HuH-7 (cell line): ENCODE measurements around the gene WIPF3.

Source experiments
- DNase-seq: peaks from one replicate; pipeline ENCODE4 v3.0.0; 2011; ENCODE audit warnings: low spot score

The WIPF3 gene

DNA sequence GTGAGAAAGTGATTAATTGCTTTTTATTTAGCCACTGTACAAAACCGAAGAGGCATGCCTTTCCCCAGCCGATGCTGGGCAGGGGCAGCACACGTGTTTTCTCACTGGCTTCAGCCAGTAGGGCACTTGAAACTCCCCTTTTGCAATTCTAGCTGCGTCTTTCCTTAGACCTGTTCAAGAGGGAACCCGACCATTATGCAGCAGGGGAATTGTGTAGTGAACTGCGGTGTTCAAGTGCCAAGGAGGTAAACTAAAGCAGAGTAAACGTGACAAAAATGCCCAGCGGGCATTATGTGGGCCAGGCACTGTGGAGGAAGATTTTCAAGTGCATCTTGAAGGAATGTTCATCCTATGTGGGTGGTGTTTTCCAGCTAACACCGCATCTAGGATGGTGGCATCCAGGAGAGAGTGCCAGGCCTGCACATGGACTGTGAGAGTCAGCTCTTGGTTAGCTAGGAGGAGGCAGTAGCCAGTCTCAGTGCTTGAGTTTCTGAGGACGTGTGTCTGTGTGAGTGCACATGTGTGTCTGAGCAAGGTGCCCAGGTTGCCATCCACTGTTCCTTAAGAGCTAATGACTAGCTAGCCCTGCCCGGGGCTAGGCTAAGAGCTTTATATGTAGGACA lies 3.3 kb downstream of the WIPF3 start:
- no peak for DNase-seq

DNA sequence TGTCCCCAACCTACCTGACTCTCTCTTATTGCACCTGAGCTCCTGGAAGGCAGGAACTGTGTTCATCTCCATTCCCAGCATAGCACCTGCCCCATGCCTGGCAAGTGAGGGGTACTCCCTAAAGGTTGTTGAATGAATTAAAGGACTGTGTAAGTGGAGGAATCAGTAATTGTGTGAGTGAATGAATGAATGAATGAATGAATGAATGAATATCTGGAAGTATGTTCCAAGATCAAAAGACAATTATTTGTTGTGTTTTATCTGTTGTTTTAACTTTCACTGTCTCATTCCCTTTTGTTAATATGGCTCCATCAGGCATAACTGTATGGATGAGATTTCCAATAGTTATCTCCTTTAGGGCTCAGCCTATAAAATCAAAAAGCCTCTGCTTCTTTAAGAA lies 4.0 kb downstream of the WIPF3 start:
- DNase-seq: no peak

DNA sequence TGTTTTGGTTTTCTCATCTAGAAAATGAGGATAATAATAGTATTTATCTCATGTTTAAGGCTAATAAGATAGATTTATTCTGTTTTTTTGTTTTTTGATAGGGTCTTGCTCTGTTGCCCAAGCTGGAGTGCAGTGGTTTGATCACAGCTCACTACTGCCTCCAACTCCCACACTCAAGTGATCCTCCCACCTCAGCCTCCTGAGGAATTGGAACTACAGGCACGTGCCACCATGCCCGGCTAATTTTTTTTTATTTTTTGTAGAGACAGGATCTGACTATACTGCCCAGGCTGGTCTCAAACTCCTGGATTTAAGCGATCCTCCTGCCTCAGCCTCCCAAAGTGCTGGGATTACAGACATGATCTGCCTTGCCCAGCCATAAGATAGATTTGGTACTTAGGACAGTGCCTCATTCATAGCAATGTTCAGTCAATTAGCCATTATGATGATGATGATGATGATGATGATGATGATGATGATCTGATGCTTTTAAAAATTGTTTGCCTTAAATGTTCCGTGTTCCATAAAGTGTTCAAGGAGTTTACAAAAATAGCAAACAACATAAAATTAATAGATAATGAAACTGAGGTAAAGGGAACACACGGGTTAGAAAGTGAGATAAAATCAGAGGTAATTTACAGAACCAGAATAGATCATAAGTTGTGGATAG lies 4.6 kb downstream of the WIPF3 start:
- DNase-seq: no peak

DNA sequence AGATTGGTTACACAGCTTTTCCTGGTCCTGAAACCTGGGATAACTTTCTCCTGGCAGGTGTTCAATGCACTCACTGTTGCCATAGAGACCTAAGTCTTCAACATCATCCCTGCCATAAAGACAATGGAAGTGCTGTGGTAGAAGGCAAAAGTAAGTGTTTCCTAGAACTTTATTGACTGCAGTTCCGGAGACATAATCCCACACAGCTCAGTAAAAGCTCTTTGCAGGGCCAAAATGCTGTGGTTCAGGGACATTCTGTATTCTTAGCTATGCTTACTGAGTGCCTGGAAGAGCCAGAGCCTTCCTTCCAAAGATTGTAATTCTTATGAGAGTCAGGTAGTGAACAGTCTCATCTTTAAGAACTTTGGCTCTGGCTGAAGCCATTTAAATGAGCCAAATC lies 5.3 kb downstream of the WIPF3 start:
- DNase-seq: no peak

DNA sequence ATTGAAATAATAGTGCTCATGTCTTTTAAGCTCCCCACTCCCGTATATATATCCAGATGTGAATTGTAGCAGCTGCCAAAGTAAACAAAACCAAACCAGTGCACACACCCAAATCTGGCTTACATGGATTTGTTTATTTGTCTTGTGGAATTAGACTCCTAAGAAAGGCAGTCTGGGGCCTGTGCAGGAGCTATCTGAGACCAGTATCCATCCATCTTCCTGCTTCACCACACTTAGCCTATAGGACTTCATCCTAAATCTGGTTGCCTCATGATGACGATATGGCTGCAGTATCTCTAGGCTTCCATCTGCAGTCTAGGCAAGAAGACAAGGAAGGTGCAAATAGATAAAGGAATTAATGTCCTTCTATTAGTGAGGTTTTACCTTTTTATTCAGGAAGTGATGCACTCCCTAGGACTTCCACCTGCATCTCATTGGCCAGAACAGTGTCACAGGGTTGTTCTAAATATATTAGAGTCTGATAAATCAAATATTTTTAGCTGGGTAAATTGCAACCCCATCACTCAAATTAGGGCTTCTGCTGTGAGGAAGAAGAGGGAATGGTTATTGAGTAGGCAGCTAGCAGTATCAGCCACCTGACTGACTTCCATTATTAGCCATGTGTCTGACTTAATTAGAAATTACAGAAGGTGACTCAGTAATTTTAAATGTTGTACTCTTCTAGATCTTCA lies 6.0 kb downstream of the WIPF3 start:
- DNase-seq: no peak

DNA sequence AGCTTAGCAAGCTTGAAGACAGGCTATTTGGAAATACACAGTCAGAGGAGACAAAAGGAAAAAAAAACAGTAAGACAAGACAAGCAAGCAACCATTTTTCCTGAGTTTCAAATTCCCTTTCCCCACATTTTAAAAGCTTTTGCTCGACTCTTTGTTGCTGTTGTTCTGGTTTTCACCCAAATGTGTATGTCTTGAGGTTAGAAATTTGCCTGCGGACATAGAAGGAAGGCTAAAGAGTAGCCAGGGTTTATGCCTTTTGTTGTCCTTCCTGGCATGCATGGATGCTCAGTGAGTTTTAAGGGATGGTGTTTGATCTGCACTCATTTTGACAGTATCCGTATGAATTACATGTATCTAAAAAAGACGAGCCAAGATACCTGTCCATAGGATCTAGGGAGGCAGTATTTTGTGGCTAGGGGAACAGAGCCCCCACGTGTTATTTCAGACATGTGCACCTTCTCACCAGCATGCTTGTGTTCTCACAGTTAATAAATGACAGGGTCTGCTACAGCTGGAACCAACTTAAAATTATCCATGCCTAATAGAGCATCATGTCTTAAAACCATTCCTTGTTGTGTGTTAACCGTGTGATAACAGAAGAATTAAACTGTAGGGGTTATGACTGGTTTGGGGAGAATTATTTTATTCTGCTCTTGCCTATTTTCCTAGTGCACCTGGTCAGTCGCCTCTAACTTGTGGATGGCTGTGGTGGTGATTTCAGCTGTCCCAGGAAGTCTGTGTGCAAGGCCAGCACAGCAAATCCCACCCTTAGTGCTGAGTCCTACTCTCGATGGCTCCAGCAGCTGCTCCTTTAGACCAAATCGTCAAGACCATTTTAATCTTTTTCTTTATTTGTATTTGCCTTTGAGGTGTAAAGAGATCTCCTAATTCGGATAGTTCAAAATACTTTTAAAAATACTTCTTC lies 9.1 kb downstream of the WIPF3 start:
- no peak for DNase-seq

DNA sequence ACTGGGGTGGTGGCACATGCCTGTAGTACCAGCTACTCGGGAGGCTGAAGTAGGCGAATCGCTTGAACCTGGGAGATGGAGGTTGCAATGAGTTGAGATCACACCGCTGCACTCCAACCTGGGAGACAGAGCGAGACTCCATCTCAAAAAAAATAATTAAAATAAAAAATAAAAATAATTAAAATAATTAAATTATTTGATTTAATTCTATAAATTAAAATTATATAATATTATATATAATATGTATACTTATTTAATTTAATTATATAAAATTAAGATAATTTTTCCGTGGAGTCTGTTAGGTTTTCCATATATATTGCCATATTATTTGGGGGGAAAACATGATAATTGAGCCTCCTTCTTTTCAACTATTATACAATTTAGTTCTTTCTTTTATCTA lies 12.0 kb downstream of the WIPF3 start:
- no peak for DNase-seq

DNA sequence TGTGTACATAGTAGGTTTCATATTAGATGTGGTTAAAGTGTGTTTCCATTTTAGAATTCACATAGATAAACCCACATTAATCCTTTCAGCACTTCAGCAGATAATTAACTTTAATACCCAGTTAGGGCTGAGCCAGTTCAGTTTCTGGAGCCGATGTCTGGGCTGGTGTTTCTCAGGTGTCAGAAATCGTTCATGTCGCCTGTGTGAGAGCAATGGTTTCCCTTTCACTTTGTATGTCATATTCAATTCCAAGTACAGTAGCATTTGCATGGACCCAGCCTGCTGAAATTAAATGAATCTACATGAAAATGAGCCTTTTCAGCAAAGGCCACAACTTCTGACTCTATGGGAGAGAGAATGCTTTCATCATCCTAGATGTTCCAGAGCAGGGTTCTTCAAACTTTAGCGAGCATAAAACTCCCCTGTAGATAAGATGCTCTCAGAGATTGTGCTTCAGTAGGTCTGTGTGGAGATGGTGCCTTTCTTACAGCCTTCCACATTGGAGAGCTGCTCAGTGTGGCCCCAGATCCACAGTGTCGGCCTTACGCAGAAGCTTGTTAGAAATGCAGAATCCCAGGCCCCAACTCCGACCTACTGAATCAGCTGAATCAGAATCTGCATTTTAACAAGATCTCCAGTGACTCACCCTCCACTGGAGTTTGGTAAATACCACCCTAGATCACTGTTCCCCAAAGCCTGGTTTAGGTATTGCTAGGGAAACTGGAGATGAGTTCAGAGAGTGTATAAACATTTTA lies 19.6 kb downstream of the WIPF3 start:
- no peak for DNase-seq

DNA sequence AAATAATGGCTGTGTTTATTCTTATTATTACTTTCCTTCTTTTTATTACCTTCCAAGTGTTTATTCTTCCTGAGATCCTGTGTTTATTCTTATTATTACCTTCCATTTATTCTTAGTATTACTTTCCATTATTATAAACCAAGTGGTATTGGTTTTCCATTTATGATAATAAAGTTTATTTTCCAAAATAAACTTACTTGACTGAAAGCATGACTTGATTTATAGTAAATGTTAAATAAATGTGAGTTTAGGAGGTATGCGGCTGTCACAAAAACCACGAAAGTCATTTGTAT lies 20.2 kb downstream of the WIPF3 start:
- no peak for DNase-seq

DNA sequence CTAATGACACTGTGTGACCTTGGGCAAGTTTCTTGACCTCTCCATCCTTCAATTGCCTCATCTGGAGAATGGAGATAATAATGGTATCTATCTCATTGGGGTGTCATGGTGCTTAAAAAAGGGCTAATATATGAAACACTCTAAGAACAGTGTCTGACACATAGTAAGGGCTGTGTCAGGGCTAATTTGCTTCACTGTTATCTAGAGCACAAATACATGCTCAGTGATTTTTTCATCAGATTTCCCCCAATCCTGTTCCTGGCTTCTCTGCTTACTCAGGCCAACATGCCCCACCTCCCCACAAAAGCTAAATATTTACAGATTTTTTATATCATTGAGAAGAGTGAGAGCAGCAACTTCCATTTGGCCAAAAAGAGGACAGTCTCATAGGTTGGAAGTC lies 20.6 kb downstream of the WIPF3 start:
- no peak for DNase-seq

DNA sequence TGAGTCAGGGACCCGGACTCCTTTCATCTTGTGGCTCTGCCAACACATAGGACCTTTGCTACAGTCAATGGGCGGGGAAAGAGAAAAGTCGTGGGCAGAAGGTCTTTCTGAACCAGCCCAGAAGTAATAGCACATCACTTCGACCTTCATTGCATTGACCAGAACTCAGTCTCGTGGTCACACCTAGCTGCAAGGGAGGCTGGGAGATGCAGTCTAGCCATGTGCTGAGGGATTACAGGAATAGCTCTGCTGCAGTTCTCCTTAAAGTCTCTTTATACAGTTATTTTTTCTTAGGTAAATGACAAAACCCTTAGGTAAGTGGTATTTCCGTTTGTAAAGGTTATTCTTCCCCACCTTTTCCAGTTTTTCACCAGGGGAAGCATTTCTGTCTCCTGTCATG lies 25.4 kb downstream of the WIPF3 start:
- DNase-seq: no peak

DNA sequence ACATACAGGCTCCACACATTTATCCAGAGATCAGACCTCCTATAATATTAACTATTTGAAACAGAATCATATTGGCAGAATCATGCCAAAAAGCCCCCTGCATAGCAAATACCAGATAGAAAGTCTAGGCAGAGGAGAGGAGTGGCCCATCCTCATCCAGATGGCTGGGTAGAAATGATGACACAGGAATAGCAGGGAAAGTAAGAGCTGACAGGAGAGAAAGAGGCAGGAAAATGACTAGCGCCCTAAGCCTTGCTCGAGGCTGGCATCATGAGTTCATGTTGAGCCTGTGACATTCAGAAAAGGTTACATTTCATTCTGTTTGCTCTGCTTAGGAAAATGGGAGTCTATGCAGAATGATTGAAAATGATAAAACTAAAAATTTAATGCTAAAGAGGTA lies 27.6 kb downstream of the WIPF3 start:
- no peak for DNase-seq

DNA sequence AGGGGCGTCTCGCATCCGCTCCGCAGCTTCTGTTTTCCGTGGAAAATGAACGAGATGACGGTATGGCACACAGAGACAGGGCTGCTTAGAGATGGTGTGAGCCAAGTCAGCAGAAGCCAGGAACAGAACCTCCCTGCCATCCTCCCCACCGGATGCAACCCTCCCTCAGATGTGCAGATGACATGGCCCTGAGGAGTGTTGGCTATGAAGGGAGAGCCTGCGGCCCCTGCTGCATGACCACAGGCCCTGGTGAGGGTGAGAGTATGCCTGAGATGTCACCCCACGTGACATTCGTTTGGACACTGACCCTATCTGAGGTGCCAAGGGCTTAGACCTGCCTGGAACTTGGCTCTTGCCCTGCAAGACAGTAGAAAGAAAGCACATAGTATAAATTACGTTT lies 29.4 kb downstream of the WIPF3 start:
- no peak for DNase-seq

DNA sequence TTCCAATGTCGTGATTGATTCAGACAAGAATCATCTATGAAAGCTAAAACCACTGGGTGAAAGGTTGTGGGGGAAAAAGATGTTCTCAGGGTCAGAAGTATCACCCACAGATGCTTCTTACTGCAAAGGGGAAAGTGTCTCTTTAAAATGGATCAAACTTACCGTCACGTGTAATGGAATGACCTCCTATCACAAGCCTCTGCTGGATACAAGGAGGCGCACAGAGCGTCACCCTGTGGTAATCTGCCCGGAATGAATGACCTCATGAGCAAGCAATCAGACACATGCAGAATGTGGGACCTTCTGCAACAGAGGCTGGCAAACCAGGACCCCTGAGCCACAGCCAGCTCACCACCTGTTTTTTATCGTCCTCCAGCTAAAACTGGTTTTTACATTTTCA lies 33.0 kb downstream of the WIPF3 start:
- DNase-seq: no peak

DNA sequence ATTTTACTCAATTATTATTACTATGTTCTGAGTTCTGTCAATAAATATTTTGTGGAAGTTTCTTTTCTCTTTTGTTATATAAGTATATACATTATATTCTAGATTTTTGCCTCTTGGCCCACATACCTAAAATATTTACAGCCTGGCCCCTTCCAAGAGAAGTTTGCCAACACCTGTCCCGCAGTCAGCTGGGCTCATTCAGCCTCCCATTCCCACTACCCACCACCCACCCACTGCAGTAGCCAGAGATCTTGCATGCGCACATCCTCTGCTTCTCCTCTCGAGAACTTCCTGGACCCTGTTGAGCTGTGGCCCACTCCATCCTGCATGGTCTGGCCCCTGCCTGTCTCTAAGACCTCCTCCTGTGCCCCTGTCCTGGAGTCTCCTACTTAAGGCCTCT lies 33.6 kb downstream of the WIPF3 start:
- DNase-seq: no peak

DNA sequence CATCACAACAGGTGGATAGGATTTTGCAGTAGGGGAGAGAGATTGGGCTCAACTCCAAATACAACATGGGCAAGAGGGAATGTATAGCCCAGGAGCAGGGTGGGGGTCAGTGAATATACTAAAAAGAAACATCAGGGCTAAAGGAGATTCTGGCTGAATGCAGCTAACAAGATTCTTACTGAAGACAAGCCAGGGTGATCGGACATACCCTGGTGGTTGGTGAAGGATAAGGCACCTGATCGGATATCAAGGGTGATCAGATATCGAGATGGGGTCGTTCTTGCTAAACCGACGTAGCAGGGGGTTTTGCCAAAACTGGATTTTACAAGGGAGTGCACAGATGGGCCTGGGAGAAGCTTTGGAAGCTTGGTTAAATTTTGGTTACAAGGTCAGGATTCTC lies 34.4 kb downstream of the WIPF3 start:
- DNase-seq: no peak

DNA sequence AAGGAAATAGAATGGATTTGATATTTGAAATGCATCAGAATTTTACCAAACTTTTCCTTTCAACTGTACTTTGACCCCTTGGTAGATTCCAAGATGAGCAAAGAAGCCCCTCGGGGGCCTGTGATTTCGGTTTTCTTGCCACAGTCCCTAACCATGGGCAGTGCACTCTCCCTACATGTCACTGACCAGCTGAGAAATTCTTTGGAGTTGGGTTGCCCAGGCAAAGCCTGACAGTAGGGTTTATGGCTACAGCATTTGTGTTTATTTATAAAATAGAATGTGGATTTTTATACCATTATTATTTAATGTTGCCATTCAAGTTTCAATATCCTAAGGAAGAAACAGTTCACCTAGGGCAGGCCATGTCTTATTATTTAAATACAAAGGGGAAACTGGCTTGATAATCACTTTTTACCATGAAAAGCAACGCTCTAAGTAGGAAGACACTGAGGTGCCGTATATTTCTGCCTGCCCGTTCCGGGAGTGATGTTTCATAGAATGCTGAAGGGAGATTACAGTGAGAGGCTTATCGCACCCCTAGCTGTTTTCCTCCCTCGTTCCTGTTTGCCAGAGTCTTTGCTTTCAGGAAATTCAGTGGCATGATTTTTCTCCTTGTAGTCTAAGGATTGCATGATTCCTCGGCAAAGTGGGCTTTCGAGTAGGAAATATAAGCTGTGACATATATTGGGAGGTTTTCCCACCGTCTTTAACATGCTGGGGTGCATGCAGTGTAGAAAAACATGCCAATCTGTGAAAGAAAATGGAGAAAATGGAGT lies 35.8 kb downstream of the WIPF3 start:
- DNase-seq: no peak

DNA sequence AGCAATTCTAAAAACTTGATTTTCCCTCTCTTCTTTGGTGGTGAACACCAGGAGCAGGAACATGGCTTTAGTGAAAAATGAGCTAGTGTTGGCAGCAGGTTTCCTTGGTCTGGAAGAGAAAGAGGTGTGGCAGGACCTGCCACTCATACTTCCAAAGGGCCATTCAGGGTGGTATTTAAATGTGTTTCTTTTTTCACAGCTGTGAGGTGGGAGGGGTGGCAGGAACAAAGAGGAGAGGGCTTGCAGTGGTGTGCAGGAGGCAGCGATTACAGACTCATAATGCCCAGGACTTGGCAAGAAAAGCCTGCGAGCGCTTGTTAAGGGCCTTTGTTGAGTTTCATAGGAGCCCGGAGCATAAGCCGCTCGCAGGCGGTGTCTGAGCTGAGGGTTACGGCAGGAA lies 36.8 kb downstream of the WIPF3 start:
- no peak for DNase-seq

DNA sequence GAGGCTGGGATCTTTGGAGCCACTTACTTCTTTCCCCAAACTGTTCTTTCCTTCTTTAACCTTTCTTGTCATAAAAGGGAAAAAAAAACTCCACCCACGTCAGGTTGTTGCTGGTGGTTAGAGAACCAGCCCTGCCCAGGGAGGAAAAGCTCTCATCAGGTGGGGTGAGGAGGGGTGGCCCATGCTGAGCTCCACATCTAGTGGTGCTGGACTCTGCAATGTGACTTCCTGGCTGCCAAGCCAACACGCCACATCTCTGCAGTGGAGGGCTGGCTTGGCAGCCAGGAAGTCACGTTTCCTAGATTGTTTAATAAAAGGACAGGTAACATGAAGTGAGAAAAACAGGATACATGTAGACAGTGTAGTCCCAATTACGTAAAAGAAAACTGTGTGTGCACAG lies 37.4 kb downstream of the WIPF3 start:
- no peak for DNase-seq

DNA sequence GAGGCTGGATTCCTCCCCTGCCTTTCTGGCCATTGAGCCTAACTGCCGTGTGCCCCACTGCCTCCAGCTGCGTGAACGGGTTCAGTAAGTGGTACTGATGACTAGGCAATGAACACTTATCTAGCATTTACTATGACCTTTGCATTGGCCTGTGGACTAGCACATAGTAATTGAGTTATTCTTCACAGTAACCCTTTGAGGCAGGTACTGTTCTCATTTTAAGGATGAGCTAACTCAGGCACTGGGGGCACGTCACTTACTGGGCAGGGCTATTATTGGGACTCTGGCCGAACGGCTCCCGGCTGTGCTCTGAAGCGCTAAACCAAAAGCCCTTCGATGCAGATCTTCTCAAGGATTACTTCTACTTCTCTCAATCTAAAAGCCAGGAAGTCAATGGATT lies 38.3 kb downstream of the WIPF3 start:
- no peak for DNase-seq

DNA sequence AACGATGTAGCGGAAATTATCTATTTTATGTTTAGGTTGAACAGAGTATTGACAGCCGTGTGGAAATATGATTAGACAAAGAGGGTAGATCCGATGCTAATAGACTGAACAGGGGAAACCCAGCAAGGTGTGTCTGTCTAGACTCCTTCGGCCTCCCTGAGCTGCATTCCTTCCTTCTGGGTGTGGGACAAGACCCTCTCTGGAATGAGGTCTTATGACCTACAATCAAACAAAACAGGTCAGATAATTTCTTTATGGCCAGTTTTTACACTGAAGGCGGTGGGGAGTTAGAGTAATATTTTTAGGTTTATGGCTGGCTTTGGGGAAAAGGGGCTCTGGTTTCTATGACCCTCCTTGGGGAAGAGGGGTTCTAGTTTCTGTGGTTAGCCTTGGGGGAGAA lies 41.2 kb downstream of the WIPF3 start:
- no peak for DNase-seq
